HepG2 (cell line): Measurements from ENCODE around the gene PLK5. TPM values are rescaled to one million over a fixed set of nuclear protein-coding genes. Genes with fewer than 3 reads are reported as not detected.

ENCODE experiments used
- ATAC-seq: fragments of 200-7000 bp; cut with Tn5 transposase; 3 replicates; pipeline ENCODE4 v1.9.1; 2020; ENCODE audit warnings: mild to moderate bottlenecking, moderate library complexity
- BruUV-seq: library from RNA; stranded (reverse); fragments of 400-500 nt; replicated peaks from 2 replicates; lab custom pipeline; 2021; lab: Mats Ljungman, UMichigan
- CTCF ChIA-PET: fragments of 300-600 bp; formaldehyde crosslinking; extraction: SDS; loops from one replicate; lab custom pipeline; 2021; ENCODE audit warnings: low total read pairs, inconsistent platforms, low intra/inter-chr PET ratio; lab: Yijun Ruan, JAX
- POLR2A ChIA-PET: fragments of 350-600 bp; sonication (Branson Sonifier 250); formaldehyde crosslinking; loops from one replicate; lab custom pipeline; 2020; ENCODE audit warnings: antibody characterized with exemption, inconsistent platforms; lab: Yijun Ruan, JAX
- DNase-seq: peaks from one replicate; pipeline ENCODE4 v3.0.0-alpha.2; 2015; ENCODE audit warnings: low spot score
- FAIRE-seq: peaks from 3 replicates; lab custom pipeline; 2011; peaks lifted over from hg19 to GRCh38; lab: Jason Lieb, UNC
- H2AFZ ChIP-seq: one replicate; pipeline ENCODE4 v1.6.1; 2011; ENCODE audit warnings: low read length, inconsistent platforms
- H3K27ac ChIP-seq: fragments of 300-600 bp; 3 replicates; pipeline ENCODE4 v1.8.0; 2011; ENCODE audit warnings: mixed run types, mild to moderate bottlenecking, mixed read lengths, low read length, inconsistent platforms; ENCODE audit not compliant: insufficient read depth; ENCODE audit errors: extremely low read length
- H3K27me3 ChIP-seq, 2 experiments: fragments of 200-600 bp in 1 of 2; 2 replicates in 1 of 2; 3 replicates in 1 of 2; pipeline versions ENCODE4 v1.6.0 to v1.8.0; 2011; ENCODE audit warnings: low read length in 2 of 2, mild to moderate bottlenecking in 2 of 2, moderate library complexity in 2 of 2, inconsistent platforms in 1 of 2; ENCODE audit not compliant: insufficient read depth in 2 of 2, control insufficient read depth in 1 of 2
- H3K36me3 ChIP-seq, 2 experiments: fragments of 200-600 bp in 1 of 2; replicated peaks in 1 of 2; 2 replicates in 1 of 2; 3 replicates in 1 of 2; pipeline versions ENCODE4 v1.5.1 to v1.8.0; 2011; ENCODE audit warnings: low read length in 2 of 2, inconsistent platforms in 1 of 2; ENCODE audit not compliant: insufficient read depth in 2 of 2, control insufficient read depth in 1 of 2
- H3K4me1 ChIP-seq: 2 replicates; pipeline ENCODE4 v1.5.1; 2012; ENCODE audit warnings: low read length, inconsistent platforms; ENCODE audit not compliant: insufficient read depth
- H3K4me2 ChIP-seq: 2 replicates; pipeline ENCODE4 v1.6.0; 2011; ENCODE audit warnings: low read depth, low read length, inconsistent platforms
- H3K4me3 ChIP-seq, 3 experiments: fragments of 200-600 bp in 1 of 3; sonication (generic), shearing (Covaris generic) in 1 of 3; replicated peaks in 1 of 3; 2 replicates each; pipeline ENCODE4 v1.5.1; 2011 to 2016; ENCODE audit warnings: low read length in 3 of 3, inconsistent platforms in 2 of 3, low read depth in 2 of 3, mild to moderate bottlenecking in 2 of 3, control low read depth in 1 of 3, mixed read lengths in 1 of 3; ENCODE audit not compliant: insufficient read depth in 1 of 3
- H3K79me2 ChIP-seq: one replicate; pipeline ENCODE4 v1.6.1; 2011; ENCODE audit warnings: low read length, inconsistent platforms; ENCODE audit not compliant: insufficient read depth
- H3K9ac ChIP-seq: 2 replicates; pipeline ENCODE4 v1.6.0; 2011; ENCODE audit warnings: mild to moderate bottlenecking, low read depth, low read length, inconsistent platforms; ENCODE audit not compliant: insufficient read depth
- H3K9me3 ChIP-seq: 2 replicates; pipeline ENCODE4 v1.5.1; 2012; ENCODE audit warnings: mild to moderate bottlenecking, low read length
- H4K20me1 ChIP-seq: 2 replicates; pipeline ENCODE4 v1.6.0; 2011; ENCODE audit warnings: inconsistent platforms, mild to moderate bottlenecking, low read length, moderate library complexity; ENCODE audit not compliant: insufficient read depth
- AGO2 ChIP-seq: fragments of 200-400 bp; formaldehyde crosslinking; optimal IDR thresholded peaks from 2 replicates; pipeline ENCODE3; 2017; ENCODE audit warnings: mild to moderate bottlenecking, low read depth, low read length, moderate library complexity
- HMG20A ChIP-seq: IDR thresholded peaks from 2 replicates; pipeline ENCODE4 v1.6.1; 2016; ENCODE audit warnings: borderline replicate concordance
- RBFOX2 ChIP-seq: fragments of 200-400 bp; formaldehyde crosslinking; IDR thresholded peaks from 2 replicates; pipeline ENCODE4 v1.6.1; 2017; ENCODE audit warnings: low read depth, mild to moderate bottlenecking, low read length
- ZNF33B ChIP-seq: sonication (generic); formaldehyde crosslinking; IDR thresholded peaks from 2 replicates; pipeline ENCODE4 v1.5.1; 2020; ENCODE audit warnings: mild to moderate bottlenecking, missing genetic modification reagents
- ZNF430 ChIP-seq: sonication (generic); formaldehyde crosslinking; IDR thresholded peaks from 2 replicates; pipeline ENCODE4 v1.9.0; 2021; ENCODE audit warnings: mild to moderate bottlenecking, missing genetic modification reagents
- ZNF652 ChIP-seq: IDR thresholded peaks from 2 replicates; pipeline ENCODE4 v1.6.1; 2016; ENCODE audit warnings: low read depth, borderline replicate concordance
- ZNF891 ChIP-seq: sonication (generic); formaldehyde crosslinking; IDR thresholded peaks from 2 replicates; pipeline ENCODE4 v1.5.0; 2020; ENCODE audit warnings: mild to moderate bottlenecking, missing genetic modification reagents
- WGBS: methylation state at CpG from one replicate; pipeline ENCODE4 v1.1.6; 2017; ENCODE audit warnings: low lambda C conversion rate; 5-methylcytosine and 5-hydroxymethylcytosine counted together
- in situ Hi-C: cut with HindIII; loops from 2 replicates; pipeline ENCODE4 v1.10.0; 2017; ENCODE audit warnings: low pct_unique_long_range_greater_than_20kb; ENCODE audit not compliant: extremely low pct_ligation_motif_present
- intact Hi-C: fragments of 100-400 bp; cut with micrococcal nuclease; formaldehyde crosslinking; loops from one replicate; pipeline ENCODE4 v1.10.0; 2022; ENCODE audit not compliant: unreplicated experiment
- polyA plus RNA-seq, 8 experiments: library from polyadenylated mRNA; depleted of rRNA in 3 of 8; stranded (reverse) in 7 of 8; unstranded in 1 of 8; fragments of >200 nt; fragmentation: Illumina TruSeq in 4 of 8; extraction: Trizol in 4 of 8; gene quantifications; 2 replicates each; pipeline versions ENCODE4 v1.2.1 to v1.2.3, GENCODE V29; 2011 to 2016; ENCODE audit warnings: low read depth in 4 of 8, missing spikeins in 1 of 8, mixed read lengths in 1 of 8; ENCODE audit not compliant: insufficient read depth in 1 of 8
- total RNA-seq, 5 experiments: library from RNA; depleted of rRNA; stranded (reverse); fragments of >200 nt; fragmentation: Illumina TruSeq; extraction: Trizol; gene quantifications; 2 replicates each; pipeline ENCODE4 v1.2.3, GENCODE V29; 2016; ENCODE audit warnings: low read depth in 1 of 5

PLK5 gene
- total and polyA plus RNA-seq, 2 of the 13 experiments (the other 11 are each of a cell fraction or from before 2014, with no cell fraction given): not detected

DNA sequence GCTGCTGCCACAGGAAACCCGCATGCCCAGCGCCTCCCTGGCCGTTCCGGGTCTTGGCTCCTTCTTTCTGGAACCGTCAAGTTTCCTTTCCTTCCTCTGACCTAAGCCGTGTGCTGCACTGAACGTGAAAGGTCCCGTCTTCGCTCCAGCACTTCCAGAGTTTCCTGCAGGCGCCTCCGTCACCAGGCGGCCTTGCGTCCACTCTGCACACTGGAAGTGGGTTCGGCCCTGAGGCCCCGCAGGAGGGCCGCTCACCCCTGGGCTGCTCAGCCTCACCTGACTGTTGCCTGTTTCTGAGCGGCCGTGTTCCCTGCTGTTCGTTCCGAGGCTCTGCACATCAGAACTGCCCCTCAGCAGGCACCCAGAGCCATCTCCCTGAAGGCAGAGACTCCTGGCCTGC, 56.5 kb downstream of the PLK5 start:
- H3K36me3 ChIP-seq: peaks cover 12 to 47% of the 10 kb centered on the region in 2 experiments; a peak in 4 of 5 replicates

DNA sequence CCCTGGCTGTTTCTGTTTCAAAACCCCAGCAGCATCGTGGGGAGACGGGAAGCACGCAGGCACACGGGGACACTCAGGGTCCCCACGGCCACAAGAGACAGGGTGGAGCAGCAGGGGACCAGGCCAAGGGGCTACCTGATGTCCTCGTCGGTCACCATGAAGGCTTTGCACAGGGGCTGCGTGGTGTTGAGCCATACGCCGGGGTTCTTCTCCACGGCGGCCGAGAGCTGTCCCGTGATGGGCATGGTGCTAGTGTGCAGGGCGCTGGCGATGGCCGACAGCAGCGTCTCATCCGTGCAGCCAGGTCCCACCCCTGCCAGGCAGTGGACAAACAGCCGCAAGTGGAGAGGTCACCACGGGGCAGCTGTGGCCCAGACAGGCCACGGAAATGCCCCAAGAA, 57.1 kb downstream of the PLK5 start:
- no peak for FAIRE-seq
- H3K36me3 ChIP-seq: peaks cover 14 to 52% of the 10 kb centered on the region in 2 experiments; a peak in 4 of 5 replicates

More for the DNA sequence above, 56.5 kb downstream of the PLK5 start:
- Histone ChIP-seq H3K27ac (no peak overlapping the region), H3K9ac (no peak overlapping the region), H3K79me2 (no peaks in the 10 kb centered on the region), H3K4me2 (no peak overlapping the region), H3K4me3 (no peak overlapping the region), H2AFZ (no peak overlapping the region), H4K20me1 (0 out of 2 replicates have a peak, but pooled peaks cover 2% of the 10 kb centered on the region), H3K27me3 (no peaks in the 10 kb centered on the region), H3K4me1 (no peaks in the 10 kb centered on the region), H3K9me3 (no peaks in the 10 kb centered on the region)
- no peak for ATAC-seq
- CTCF ChIA-PET: no interaction called here
- in situ Hi-C loops: no loop called here
- no TSS peak for BruUV-seq
- 99% methylated on average over 20 of the region's 20 CpGs for WGBS
- DNase-seq: no peak
- intact Hi-C loops: no loop called here
- no peak for FAIRE-seq
- POLR2A ChIA-PET: no interaction called here
- TF ChIP-seq RBFOX2: 0 out of 2 replicates have a peak, but pooled peaks have one; percentile 35
- no peak for TF ChIP-seq ZNF430 (CRISPR knock-in tag)
- no peak for TF ChIP-seq ZNF891 (CRISPR knock-in tag)
- TF ChIP-seq HMG20A (CRISPR knock-in tag): no peak
- TF ChIP-seq ZNF33B (CRISPR knock-in tag): no peak
- TF ChIP-seq AGO2: peak; percentile 47

More for the DNA sequence above, 57.1 kb downstream of the PLK5 start:
- Histone ChIP-seq H3K4me3 (no peak overlapping the region), H3K27ac (no peak overlapping the region), H3K4me2 (no peak overlapping the region), H3K79me2 (peaks cover 6% of the 10 kb centered on the region), H3K9me3 (no peaks in the 10 kb centered on the region), H2AFZ (no peak overlapping the region), H3K9ac (no peak overlapping the region), H3K4me1 (peaks cover 2% of the 10 kb centered on the region; the same call in 1 of the 2 replicates), H4K20me1 (0 out of 2 replicates have a peak, but pooled peaks cover 2% of the 10 kb centered on the region), H3K27me3 (no peaks in the 10 kb centered on the region)
- intact Hi-C loops (no loop called here), in situ Hi-C loops (no loop called here)
- CTCF ChIA-PET: no interaction called here
- TF ChIP-seq RBFOX2 (peak; percentile 36; the same call in 1 of the 2 replicates), ZNF652 (CRISPR knock-in tag) (no peak), AGO2 (peak; percentile 62)
- POLR2A ChIA-PET: no interaction called here
- BruUV-seq: no TSS peak
- 94% methylated on average over 9 of the region's 22 CpGs for WGBS
- DNase-seq (no peak), ATAC-seq (no peak)
